Thyroid gland (tissue), 4 donors: Measurements from ENCODE around the gene EIF3J. TPM values are rescaled to one million over a fixed set of nuclear protein-coding genes. Genes with fewer than 3 reads are reported as not detected.

Experiments
- DNase-seq, 2 donors: peaks; one replicate each; pipeline ENCODE4 v3.0.0-alpha.2; 2019
- H3K27ac ChIP-seq, 3 donors: fragments of 200-600 bp; sonication (generic); 1 replicate in 2 of 3; 2 replicates in 1 of 3; pipeline ENCODE4 v1.5.1; 2016 to 2019; ENCODE audit warnings: mild to moderate bottlenecking in 1 of 3, moderate library complexity in 1 of 3
- H3K27me3 ChIP-seq: fragments of 200-600 bp; sonication (generic); one replicate; pipeline ENCODE4 v1.5.1; 2019
- H3K36me3 ChIP-seq, 2 donors: fragments of 200-600 bp; sonication (generic); one replicate each; pipeline ENCODE4 v1.5.1; 2016 to 2019
- H3K4me1 ChIP-seq, 2 donors: fragments of 200-600 bp; sonication (generic); one replicate each; pipeline ENCODE4 v1.5.1; 2017 to 2019
- H3K4me3 ChIP-seq, 3 donors: fragments of 200-600 bp; sonication (generic); replicated peaks in 1 of 3; 1 replicate in 2 of 3; 2 replicates in 1 of 3; pipeline ENCODE4 v1.5.1; 2016; ENCODE audit warnings: mild to moderate bottlenecking in 1 of 3
- H3K9me3 ChIP-seq: fragments of 200-600 bp; sonication (generic); one replicate; pipeline ENCODE4 v1.5.1; 2017
- POLR2A ChIP-seq, 2 donors: fragments of 450-650 bp; IDR thresholded peaks; one replicate each; pipeline ENCODE4 v1.6.1; 2017; ENCODE audit warnings: antibody characterized with exemption in 2 of 2, mild to moderate bottlenecking in 2 of 2, moderate library complexity in 1 of 2
- WGBS, 2 donors: methylation state at CpG; one replicate each; pipeline ENCODE4 v1.1.5; 2017; 5-methylcytosine and 5-hydroxymethylcytosine counted together
- intact Hi-C: fragments of 100-400 bp; cut with DNase I; formaldehyde crosslinking; loops from one replicate; pipeline ENCODE4 v1.15.1; 2023
- total RNA-seq, 4 donors: library from RNA; depleted of rRNA; stranded (reverse); fragments of >200 nt; gene quantifications; one replicate each; pipeline ENCODE4 v1.2.3, GENCODE V29; 2016
- TF ChIP-seq, protein P1 (sequence below), 6 experiments: fragments of 200-600 bp in 3 of 6; fragments of 450-650 bp in 3 of 6; sonication (generic) in 3 of 6; IDR thresholded peaks; one replicate each; pipeline ENCODE4 v1.5.1; 2016 to 2019; ENCODE audit warnings: antibody characterized with exemption in 6 of 6, mild to moderate bottlenecking in 2 of 6, inconsistent platforms in 1 of 6, moderate library complexity in 1 of 6

EIF3J gene
- total RNA-seq, 4 donors from 2014 or later, result 36.7 to 50.7 (median 39.3) TPM

DNA sequence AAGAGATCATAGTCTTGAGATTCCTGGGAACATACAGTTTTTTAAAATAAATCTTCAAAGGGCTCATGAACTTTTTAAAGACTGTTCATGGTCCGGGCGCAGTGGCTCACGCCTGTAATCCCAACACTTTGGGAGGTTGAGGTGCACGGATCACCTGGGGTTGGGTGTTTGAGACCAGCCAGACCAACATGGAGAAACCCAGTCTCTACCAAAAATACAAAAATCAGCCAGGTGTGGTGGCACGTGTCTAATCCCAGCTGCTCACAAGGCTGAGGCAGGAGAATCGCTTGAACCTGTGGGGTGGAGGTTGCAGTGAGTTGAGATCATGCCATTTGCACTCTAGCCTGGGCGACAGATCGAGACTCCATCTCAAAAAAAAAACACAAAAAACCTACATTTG, 41.4 kb upstream of the EIF3J start:
- intact Hi-C loops, result no loop called here
- Histone ChIP-seq H3K36me3 (peaks cover 0 to 17% of the 10 kb centered on the region in 2 donors), H3K4me3 (no peak overlapping the region), H3K4me1 (peaks cover 0 to 7% of the 10 kb centered on the region in 2 donors), H3K27ac (no peak overlapping the region), H3K27me3 (no peaks in the 10 kb centered on the region), H3K9me3 (no peaks in the 10 kb centered on the region)
- DNase-seq, result no peak
- 92 to 94% methylated on average over 8 of the region's 8 CpGs for WGBS, 2 donors
- no peak for TF ChIP-seq POLR2A (IDR thresholded peaks at IDR 0.05)
- TF ChIP-seq, protein P1, sequence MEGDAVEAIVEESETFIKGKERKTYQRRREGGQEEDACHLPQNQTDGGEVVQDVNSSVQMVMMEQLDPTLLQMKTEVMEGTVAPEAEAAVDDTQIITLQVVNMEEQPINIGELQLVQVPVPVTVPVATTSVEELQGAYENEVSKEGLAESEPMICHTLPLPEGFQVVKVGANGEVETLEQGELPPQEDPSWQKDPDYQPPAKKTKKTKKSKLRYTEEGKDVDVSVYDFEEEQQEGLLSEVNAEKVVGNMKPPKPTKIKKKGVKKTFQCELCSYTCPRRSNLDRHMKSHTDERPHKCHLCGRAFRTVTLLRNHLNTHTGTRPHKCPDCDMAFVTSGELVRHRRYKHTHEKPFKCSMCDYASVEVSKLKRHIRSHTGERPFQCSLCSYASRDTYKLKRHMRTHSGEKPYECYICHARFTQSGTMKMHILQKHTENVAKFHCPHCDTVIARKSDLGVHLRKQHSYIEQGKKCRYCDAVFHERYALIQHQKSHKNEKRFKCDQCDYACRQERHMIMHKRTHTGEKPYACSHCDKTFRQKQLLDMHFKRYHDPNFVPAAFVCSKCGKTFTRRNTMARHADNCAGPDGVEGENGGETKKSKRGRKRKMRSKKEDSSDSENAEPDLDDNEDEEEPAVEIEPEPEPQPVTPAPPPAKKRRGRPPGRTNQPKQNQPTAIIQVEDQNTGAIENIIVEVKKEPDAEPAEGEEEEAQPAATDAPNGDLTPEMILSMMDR (IDR thresholded peaks at IDR 0.05), result no peak

DNA sequence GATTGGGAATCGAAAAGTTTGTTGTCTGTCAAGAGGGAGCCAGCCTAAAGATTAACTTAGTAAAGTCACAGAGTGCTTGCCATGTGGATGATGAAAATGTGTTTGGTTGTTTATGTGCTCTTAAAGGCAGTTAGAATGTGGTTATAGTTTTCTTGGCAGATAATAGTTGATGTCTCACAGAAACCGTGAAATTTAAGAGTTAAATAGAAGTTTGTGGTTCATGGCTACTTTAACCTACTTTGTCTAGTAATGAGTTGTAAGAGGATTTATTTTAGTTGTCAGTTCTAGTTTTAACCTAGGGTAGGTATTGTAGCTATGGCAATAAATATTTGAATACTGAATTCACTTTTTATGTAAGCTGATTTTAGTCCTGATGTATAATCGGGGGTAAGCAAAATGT, 36.4 kb upstream of the EIF3J start:
- H3K9me3 ChIP-seq, result no peaks in the 10 kb centered on the region
- intact Hi-C loops, result no loop called here
- no peak for DNase-seq
- H3K27ac ChIP-seq, result no peak overlapping the region
- H3K4me1 ChIP-seq, result no peaks in the 10 kb centered on the region
- peaks cover 0 to 24% of the 10 kb centered on the region in 2 donors for H3K36me3 ChIP-seq
- no peak overlapping the region for H3K4me3 ChIP-seq
- H3K27me3 ChIP-seq, result no peaks in the 10 kb centered on the region
- 82 to 86% methylated on average over 3 of the region's 3 CpGs for WGBS, 2 donors
- TF ChIP-seq POLR2A (IDR thresholded peaks at IDR 0.05), result no peak
- TF ChIP-seq, protein P1 (IDR thresholded peaks at IDR 0.05), result no peak

DNA sequence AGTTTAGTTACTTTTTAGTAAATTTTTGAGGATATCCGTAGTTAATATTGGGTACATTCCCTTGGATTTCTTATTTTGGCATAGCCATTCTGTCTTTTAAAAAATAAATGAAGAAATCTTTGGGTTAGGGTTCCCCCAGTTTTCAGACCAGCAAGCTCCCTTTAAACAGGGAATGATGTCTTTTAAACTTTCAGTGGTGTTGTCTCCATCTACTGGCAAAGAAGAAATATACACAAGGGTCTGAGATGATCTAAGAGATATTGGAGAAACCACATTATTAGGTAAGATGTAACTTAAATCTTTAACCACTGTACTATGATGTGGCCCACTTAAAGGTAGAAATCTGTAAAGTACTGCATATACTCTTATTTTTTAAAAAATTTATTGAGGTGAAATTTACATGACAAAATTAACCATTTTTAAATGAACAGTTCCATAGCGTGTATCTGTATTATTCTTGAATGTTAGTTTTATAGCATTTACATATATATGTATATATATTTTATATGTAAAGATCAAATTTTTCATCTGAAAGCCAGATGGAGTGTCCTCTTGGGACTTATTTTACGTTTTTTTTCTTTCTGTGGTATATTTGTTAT, 35.1 kb upstream of the EIF3J start:
- TF ChIP-seq POLR2A (IDR thresholded peaks at IDR 0.05), result no peak
- TF ChIP-seq, protein P1 (IDR thresholded peaks at IDR 0.05), result peak in 5 of 6 experiments; percentile 17 to 66 (median 59)
- no peak for DNase-seq
- peaks cover 0 to 4% of the 10 kb centered on the region in 2 donors for H3K4me1 ChIP-seq
- no peak overlapping the region for H3K4me3 ChIP-seq
- 80 to 83% methylated on average over 3 of the region's 3 CpGs for WGBS, 2 donors
- intact Hi-C loops, result no loop called here
- H3K27ac ChIP-seq, result no peak overlapping the region
- no peaks in the 10 kb centered on the region for H3K27me3 ChIP-seq
- peaks cover 0 to 24% of the 10 kb centered on the region in 2 donors for H3K36me3 ChIP-seq
- H3K9me3 ChIP-seq, result no peaks in the 10 kb centered on the region

DNA sequence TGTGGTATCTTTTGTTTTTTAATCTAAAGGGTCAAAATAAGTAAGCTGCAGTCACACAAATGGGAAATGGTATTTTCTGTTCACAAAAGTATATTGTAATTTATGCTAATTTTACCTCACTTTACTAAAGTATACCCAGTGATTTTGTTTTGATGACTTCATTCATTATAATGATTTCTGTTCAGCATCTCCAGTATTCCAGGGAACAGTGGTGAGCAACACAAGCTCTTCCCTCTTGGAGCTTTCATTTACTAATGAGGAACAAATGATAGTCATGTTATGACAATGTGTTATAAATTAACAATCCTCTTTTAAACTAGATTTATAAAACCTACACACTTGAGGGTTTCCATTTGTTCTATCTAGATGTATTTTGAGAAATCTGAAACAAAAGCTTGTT, 20.5 kb upstream of the EIF3J start:
- Histone ChIP-seq H3K9me3 (no peaks in the 10 kb centered on the region), H3K36me3 (peaks cover 8 to 15% of the 10 kb centered on the region in 2 donors), H3K27ac (no peak overlapping the region), H3K27me3 (no peaks in the 10 kb centered on the region), H3K4me1 (no peaks in the 10 kb centered on the region), H3K4me3 (no peak overlapping the region)
- no peak for DNase-seq
- intact Hi-C loops, result no loop called here
- no peak for TF ChIP-seq POLR2A (IDR thresholded peaks at IDR 0.05)
- TF ChIP-seq, protein P1 (IDR thresholded peaks at IDR 0.05), result no peak

DNA sequence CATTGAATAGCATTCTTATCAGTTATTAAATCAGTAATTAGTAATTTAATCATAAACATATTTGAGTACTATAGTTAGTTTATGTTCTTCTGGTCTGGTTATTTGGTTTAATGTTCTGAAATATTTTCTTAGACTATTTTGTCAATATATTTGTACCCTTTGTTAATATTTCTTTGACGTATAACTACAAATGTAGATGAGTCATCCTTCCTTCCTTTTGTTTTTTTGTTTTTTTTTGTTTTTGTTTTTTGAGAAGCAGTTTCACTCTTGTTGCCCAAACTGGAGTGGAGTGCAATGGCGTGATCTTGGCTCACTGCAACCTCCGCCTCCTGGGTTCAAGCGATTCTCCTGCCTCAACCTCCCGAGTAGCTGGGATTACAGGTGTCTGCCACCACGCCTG, 17.4 kb upstream of the EIF3J start:
- intact Hi-C loops, result no loop called here
- H3K36me3 ChIP-seq, result peaks cover 15 to 24% of the 10 kb centered on the region in 2 donors
- H3K4me1 ChIP-seq, result no peaks in the 10 kb centered on the region
- no peak overlapping the region for H3K4me3 ChIP-seq
- no peak overlapping the region for H3K27ac ChIP-seq
- no peaks in the 10 kb centered on the region for H3K27me3 ChIP-seq
- DNase-seq, result no peak
- no peaks in the 10 kb centered on the region for H3K9me3 ChIP-seq
- TF ChIP-seq, protein P1 (IDR thresholded peaks at IDR 0.05), result no peak
- TF ChIP-seq POLR2A (IDR thresholded peaks at IDR 0.05), result no peak
- WGBS, 2 donors, result 93 to 94% methylated on average over 6 of the region's 6 CpGs
